ENCODE measurements around the gene ASB5.

DNA sequence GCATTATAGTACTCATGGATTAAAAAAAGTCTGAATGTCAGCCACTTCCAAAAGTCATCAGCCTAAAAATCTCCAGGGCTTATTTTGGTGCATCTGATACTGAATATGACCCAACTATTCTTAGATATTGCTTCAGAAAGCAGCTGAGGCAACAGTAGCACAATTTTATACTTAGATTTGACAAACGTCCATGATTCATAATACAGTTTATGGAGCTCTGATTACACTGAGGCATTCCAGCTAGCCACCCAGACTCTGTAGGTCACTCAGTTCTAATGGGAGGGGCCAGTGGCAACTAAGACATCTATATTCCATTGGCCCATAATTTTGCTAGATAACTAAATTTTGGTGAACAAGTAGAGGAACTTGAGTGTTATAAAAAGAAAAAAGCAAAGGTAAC is 84.0 kb downstream of the ASB5 start:
- TF ChIP-seq, protein P1, sequence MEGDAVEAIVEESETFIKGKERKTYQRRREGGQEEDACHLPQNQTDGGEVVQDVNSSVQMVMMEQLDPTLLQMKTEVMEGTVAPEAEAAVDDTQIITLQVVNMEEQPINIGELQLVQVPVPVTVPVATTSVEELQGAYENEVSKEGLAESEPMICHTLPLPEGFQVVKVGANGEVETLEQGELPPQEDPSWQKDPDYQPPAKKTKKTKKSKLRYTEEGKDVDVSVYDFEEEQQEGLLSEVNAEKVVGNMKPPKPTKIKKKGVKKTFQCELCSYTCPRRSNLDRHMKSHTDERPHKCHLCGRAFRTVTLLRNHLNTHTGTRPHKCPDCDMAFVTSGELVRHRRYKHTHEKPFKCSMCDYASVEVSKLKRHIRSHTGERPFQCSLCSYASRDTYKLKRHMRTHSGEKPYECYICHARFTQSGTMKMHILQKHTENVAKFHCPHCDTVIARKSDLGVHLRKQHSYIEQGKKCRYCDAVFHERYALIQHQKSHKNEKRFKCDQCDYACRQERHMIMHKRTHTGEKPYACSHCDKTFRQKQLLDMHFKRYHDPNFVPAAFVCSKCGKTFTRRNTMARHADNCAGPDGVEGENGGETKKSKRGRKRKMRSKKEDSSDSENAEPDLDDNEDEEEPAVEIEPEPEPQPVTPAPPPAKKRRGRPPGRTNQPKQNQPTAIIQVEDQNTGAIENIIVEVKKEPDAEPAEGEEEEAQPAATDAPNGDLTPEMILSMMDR (IDR thresholded peaks at IDR 0.05 in 8 of 11, conservative IDR thresholded peaks at IDR 0.05 in 3 of 11) = no peak
- no peak for TF ChIP-seq POLR2A (IDR thresholded peaks at IDR 0.05)
